Nephron progenitor cell (in vitro differentiated cells): Measurements from ENCODE around the gene NUDT2.

Source experiments
- DNase-seq: peaks from one replicate; pipeline ENCODE4 v3.0.0; 2021
- H3K27ac Mint-ChIP-seq: 2 replicates; pipeline ENCODE4 v1.8.0; 2021; ENCODE audit warnings: mild to moderate bottlenecking, moderate library complexity, mixed read lengths
- H3K27me3 Mint-ChIP-seq: 2 replicates; pipeline ENCODE4 v1.8.0; 2021; ENCODE audit warnings: mild to moderate bottlenecking, low read depth, mixed read lengths; ENCODE audit not compliant: poor library complexity
- H3K36me3 Mint-ChIP-seq: 2 replicates; pipeline ENCODE4 v1.8.0; 2021; ENCODE audit warnings: low read depth, mixed read lengths
- H3K4me1 Mint-ChIP-seq: 2 replicates; pipeline ENCODE4 v1.8.0; 2021; ENCODE audit warnings: mixed read lengths
- H3K4me3 Mint-ChIP-seq: 2 replicates; pipeline ENCODE4 v1.8.0; 2021; ENCODE audit warnings: mild to moderate bottlenecking, moderate library complexity, mixed read lengths
- H3K9me3 Mint-ChIP-seq: 2 replicates; pipeline ENCODE4 v1.8.0; 2021; ENCODE audit warnings: mild to moderate bottlenecking, moderate library complexity, mixed read lengths
- TF ChIP-seq, protein P1 (sequence below): fragments of 200-600 bp; sonication (generic); IDR thresholded peaks from 2 replicates; pipeline ENCODE4 v1.5.0; 2021; ENCODE audit warnings: antibody characterized with exemption

Gene NUDT2

DNA sequence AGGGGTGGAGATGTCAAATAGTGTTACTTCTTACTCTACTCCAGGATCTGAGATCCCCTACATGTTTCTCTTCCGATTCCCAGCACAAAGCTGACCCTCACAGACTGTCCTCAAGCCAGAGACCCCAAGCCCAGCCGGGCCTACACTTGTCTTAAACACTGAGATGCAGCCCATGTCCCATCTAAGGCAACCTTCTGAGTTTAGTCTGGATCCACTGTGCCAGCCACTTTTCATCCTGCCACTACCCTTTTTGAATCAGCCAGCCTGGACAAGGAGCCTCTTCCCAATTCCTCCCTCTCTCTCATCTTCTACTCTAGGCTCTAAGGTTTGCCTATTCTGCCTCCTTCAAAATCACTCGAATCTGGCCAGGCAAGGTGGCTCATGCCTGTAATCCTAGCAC, 53.5 kb downstream of the NUDT2 start:
- Mint-ChIP-seq H3K4me1 (peaks cover 27% of the 10 kb centered on the region), H3K27ac (no peak overlapping the region), H3K4me3 (no peak overlapping the region), H3K9me3 (no peaks in the 10 kb centered on the region), H3K36me3 (no peaks in the 10 kb centered on the region), H3K27me3 (peaks cover 96% of the 10 kb centered on the region)
- TF ChIP-seq, protein P1, sequence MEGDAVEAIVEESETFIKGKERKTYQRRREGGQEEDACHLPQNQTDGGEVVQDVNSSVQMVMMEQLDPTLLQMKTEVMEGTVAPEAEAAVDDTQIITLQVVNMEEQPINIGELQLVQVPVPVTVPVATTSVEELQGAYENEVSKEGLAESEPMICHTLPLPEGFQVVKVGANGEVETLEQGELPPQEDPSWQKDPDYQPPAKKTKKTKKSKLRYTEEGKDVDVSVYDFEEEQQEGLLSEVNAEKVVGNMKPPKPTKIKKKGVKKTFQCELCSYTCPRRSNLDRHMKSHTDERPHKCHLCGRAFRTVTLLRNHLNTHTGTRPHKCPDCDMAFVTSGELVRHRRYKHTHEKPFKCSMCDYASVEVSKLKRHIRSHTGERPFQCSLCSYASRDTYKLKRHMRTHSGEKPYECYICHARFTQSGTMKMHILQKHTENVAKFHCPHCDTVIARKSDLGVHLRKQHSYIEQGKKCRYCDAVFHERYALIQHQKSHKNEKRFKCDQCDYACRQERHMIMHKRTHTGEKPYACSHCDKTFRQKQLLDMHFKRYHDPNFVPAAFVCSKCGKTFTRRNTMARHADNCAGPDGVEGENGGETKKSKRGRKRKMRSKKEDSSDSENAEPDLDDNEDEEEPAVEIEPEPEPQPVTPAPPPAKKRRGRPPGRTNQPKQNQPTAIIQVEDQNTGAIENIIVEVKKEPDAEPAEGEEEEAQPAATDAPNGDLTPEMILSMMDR = no peak
- DNase-seq = no peak

DNA sequence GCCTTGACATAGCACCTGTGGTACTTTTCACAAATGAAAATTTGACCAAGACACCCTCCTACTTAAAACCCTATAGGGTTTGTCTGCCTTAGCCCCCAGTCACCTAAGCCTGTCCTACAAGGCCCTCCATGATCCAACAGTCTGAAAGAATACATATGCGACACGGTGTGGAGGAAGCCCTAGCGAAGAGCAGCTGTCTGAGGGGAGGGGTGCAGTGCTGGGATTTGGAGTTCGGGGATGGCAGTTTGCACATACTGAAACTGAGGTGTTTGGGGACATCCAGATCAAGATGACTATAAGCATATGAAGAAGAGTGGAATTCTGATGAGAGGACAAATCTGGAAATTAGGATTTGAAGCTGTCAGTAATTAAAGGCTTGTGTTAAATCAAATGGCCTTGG, 54.5 kb downstream of the NUDT2 start:
- Mint-ChIP-seq H3K4me1 (peaks cover 27% of the 10 kb centered on the region), H3K36me3 (no peaks in the 10 kb centered on the region), H3K27me3 (peaks cover 92% of the 10 kb centered on the region), H3K4me3 (no peak overlapping the region), H3K9me3 (no peaks in the 10 kb centered on the region), H3K27ac (no peak overlapping the region)
- DNase-seq = no peak
- TF ChIP-seq, protein P1 = no peak

DNA sequence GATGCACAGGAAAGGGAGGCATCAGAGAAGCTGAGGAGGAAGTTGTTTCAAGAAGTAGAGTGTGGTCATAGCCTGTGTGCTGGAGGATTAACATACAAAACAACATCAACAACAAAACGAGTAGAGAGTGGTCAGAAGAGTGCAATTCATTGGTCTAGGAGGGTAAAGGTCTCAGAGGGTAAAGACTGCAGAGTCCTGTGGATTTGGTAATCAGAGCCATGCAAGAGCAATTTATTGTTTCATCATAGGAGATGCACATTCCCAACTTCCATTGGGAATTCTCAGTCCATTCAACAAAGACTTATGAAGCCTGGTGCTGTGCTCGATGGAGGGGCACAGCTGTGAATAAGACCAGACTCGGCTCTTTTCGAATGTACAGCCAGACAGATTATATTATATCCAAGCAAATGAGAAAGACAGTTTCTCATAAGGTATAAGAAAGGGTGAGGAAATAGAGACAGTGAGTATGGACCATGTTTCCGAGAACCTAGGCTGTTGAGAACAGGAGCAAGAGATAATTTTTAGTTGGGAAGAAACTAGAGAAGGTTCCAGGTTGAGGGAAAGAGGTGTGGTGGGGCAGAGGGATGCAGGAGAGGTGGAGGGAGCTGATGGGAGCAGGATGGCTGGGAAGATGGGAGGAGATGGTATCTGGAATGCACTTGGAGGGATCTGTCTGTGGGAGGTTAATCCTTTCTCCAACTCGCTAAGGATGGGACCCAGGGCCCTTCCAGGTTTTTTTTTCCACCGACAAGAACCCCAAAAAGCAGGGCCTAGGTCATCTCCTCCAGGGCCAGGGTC, 55.2 kb downstream of the NUDT2 start:
- Mint-ChIP-seq H3K4me3 (no peak overlapping the region), H3K36me3 (no peaks in the 10 kb centered on the region), H3K9me3 (no peaks in the 10 kb centered on the region), H3K27me3 (peaks cover 90% of the 10 kb centered on the region), H3K4me1 (peaks cover 21% of the 10 kb centered on the region), H3K27ac (no peak overlapping the region)
- TF ChIP-seq, protein P1 = no peak
- no peak for DNase-seq

DNA sequence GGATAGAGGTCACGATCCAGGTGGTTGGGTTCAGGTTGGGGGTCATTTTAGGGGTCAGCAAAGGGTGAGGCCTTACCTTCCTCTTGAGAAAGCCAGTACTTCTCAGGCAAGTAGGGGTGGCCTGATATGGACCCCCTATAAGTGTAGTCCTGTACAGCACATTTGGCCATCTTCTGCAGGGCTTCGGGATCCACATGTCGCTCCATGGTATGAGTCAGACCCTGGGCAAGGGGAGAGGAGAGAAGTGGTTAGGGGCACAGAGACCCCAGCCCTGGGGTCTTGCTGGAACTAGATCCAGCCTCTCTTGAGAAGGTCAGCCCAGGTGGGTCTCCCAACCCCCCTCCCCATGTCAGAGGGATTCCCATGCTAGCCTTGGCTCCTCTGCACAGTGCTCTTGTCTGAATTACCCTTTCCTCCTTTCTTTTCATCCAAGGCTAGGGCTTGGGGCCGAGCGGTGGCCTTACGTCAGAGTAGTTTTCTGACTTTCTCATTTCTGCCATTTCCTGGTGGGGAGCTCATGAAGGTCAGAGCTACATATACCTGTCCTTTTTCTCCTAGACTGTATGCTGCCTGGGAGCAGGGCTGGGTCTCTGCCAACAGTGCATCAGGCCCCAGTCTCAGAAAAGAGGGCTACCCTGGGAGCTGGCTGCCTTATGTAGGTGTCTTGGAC, 56.3 kb downstream of the NUDT2 start:
- peaks cover 83% of the 10 kb centered on the region for H3K27me3 Mint-ChIP-seq
- TF ChIP-seq, protein P1 = no peak
- H3K27ac Mint-ChIP-seq = no peak overlapping the region

DNA sequence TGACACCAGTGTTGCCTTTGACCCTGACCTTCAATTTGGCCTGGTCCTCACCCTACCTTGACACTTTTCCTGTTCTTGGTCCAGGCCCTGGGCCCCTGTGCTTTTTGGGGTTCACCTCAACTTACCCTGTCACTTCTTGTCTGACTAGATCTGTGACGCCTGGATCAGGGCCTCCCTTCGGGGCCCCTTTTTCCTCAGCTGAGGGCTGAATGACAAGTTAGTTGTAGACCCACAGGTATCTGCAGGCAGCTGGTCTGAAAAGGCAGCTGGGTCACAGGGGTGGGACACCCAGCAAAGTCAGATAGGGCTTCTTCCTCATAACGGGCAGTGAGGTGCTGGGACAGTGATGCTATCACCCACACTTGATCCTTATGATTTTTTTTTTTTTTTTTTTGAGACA, 57.3 kb downstream of the NUDT2 start:
- no peak overlapping the region for H3K4me3 Mint-ChIP-seq
- TF ChIP-seq, protein P1 = no peak
- no peaks in the 10 kb centered on the region for H3K36me3 Mint-ChIP-seq
- no peaks in the 10 kb centered on the region for H3K9me3 Mint-ChIP-seq
- DNase-seq = no peak
- H3K27ac Mint-ChIP-seq = no peak overlapping the region
- peaks cover 83% of the 10 kb centered on the region for H3K27me3 Mint-ChIP-seq
- H3K4me1 Mint-ChIP-seq = peaks cover 2% of the 10 kb centered on the region

More for the DNA sequence above, 56.3 kb downstream of the NUDT2 start:
- Mint-ChIP-seq H3K36me3 (no peaks in the 10 kb centered on the region), H3K4me3 (no peak overlapping the region), H3K4me1 (peaks cover 12% of the 10 kb centered on the region), H3K9me3 (no peaks in the 10 kb centered on the region)
- no peak for DNase-seq
